ENCODE measurements around the gene CAND1. TPM values are rescaled to one million over a fixed set of nuclear protein-coding genes. Genes with fewer than 3 reads are reported as not detected.

The CAND1 gene
- total RNA-seq, 1 experiment from 2014 or later = 160 TPM

DNA sequence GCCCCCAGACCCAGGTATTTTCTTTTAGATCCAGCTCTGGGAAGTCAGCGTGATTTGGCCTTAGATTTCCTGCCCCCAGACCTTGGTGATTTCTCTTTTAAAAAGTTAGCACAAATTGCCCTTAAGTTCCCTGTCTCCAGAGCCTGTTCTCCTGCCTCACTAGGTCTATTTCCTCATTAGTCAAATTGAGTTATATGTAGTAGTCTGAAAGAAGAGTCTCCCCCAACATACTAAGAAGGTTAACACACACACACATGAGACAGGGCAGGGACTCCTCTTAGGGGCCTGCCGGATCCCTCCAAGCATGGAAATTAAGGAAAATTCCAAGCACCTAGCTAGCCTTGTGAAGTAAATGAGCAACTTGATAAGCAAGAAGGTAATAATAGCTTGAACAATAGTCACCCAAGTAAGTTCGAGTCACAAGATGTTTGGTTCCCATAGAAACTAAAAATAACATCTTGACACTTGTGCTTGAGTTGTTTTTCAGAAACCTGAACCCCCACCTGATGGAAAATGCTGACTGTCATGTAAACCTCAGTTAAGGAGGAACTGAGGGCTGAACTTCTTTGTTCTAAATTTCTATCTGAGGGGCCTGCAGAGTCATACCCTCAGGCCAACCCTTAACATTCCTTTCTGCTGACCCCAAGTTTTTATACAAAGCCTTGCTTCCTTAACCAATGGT, 51.6 kb downstream of the CAND1 start:
- intact Hi-C loops (cut with micrococcal nuclease) = no loop called here
- Mint-ChIP-seq H3K4me1 (ENCODE audit: insufficient read depth, unreplicated experiment) (no peaks in the 10 kb centered on the region), H3K36me3 (ENCODE audit: insufficient read depth, unreplicated experiment) (peaks cover 59% of the 10 kb centered on the region), H3K9me3 (ENCODE audit: unreplicated experiment) (no peaks in the 10 kb centered on the region), H3K4me3 (ENCODE audit: unreplicated experiment) (no peak overlapping the region), H3K27me3 (ENCODE audit: insufficient read depth, unreplicated experiment) (no peaks in the 10 kb centered on the region), H3K27ac (ENCODE audit: low read depth, unreplicated experiment) (no peak overlapping the region)
- CTCF ChIA-PET = no interaction called here
- DNase-seq (ENCODE audit: unreplicated experiment) = no peak
- POLR2A ChIA-PET = interaction anchor here (1.4 kb wide), 1 partner anchor 16 kb away, joined by 4 read pairs; no protein-coding TSS in a partner anchor
- no TSS peak for BruUV-seq (replicated peaks)
- TF ChIP-seq CTCF (IDR thresholded peaks at IDR 0.05; ENCODE audit: unreplicated experiment) = no peak

DNA sequence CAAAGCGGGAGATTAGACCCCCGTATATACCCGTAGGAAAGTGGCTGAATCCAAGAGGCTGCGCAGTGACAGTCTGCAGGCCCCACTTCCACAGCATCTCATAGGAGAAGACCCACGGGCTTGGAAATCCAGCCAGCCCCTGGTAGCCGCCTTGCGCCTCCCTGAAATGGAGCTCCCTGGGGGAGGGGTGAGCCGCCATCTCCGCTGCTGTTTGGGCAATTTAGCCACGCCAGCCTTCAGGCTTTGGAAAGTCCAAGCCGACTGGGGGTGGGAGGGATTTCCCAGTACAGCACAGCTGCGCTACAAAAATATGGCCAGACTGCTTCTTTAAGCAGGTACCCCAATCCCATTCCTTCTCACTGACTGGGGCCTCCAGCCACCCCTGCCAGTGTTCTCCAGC, 53.4 kb downstream of the CAND1 start:
- POLR2A ChIA-PET = interaction anchor here (0.9 kb wide), 1 partner anchor 53 kb away, joined by 3 read pairs; no protein-coding TSS in a partner anchor

DNA sequence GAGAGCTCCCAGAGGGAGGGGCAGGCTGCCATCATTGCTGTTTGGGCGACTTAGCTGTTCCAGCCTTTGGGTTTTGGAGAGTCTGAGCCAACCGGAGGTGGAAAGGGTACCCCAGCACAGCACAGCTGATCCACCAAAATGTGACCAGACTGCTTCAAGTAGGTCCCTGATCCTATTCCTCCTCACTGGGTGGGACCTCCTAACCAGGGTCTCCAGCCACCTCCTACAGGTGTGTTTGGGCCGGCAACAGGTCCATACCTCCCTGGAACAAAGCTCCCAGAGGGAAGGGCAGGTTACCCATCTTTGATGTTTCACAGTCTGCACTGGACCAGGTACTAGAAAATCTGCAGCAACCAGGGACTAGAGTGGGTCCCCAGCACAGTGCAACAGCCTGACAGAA, 53.8 kb downstream of the CAND1 start:
- Mint-ChIP-seq H3K4me1 (ENCODE audit: insufficient read depth, unreplicated experiment) (no peaks in the 10 kb centered on the region), H3K36me3 (ENCODE audit: insufficient read depth, unreplicated experiment) (peaks cover 37% of the 10 kb centered on the region), H3K27me3 (ENCODE audit: insufficient read depth, unreplicated experiment) (no peaks in the 10 kb centered on the region), H3K4me3 (ENCODE audit: unreplicated experiment) (no peak overlapping the region), H3K27ac (ENCODE audit: low read depth, unreplicated experiment) (no peak overlapping the region), H3K9me3 (ENCODE audit: unreplicated experiment) (no peaks in the 10 kb centered on the region)
- POLR2A ChIA-PET = no interaction called here
- TF ChIP-seq CTCF (IDR thresholded peaks at IDR 0.05; ENCODE audit: unreplicated experiment) = no peak
- CTCF ChIA-PET = interaction anchor here (1.2 kb wide), 1 partner anchor 11 kb away, joined by 4 read pairs; no protein-coding TSS in a partner anchor
- no peak for DNase-seq (ENCODE audit: unreplicated experiment)
- intact Hi-C loops (cut with micrococcal nuclease) = no loop called here
- no TSS peak for BruUV-seq (replicated peaks)

More for the DNA sequence above, 53.4 kb downstream of the CAND1 start:
- Mint-ChIP-seq H3K9me3 (ENCODE audit: unreplicated experiment) (no peaks in the 10 kb centered on the region), H3K4me1 (ENCODE audit: insufficient read depth, unreplicated experiment) (no peaks in the 10 kb centered on the region), H3K27ac (ENCODE audit: low read depth, unreplicated experiment) (no peak overlapping the region), H3K36me3 (ENCODE audit: insufficient read depth, unreplicated experiment) (peaks cover 41% of the 10 kb centered on the region), H3K27me3 (ENCODE audit: insufficient read depth, unreplicated experiment) (no peaks in the 10 kb centered on the region), H3K4me3 (ENCODE audit: unreplicated experiment) (no peak overlapping the region)
- no TSS peak for BruUV-seq (replicated peaks)
- no peak for DNase-seq (ENCODE audit: unreplicated experiment)
- CTCF ChIA-PET = interaction anchor here (0.6 to 1.2 kb wide), 2 partner anchors 10 to 30 kb away, joined by 4 read pairs; no protein-coding TSS in a partner anchor
- TF ChIP-seq CTCF (IDR thresholded peaks at IDR 0.05; ENCODE audit: unreplicated experiment) = no peak
- intact Hi-C loops (cut with micrococcal nuclease) = no loop called here

- Mint-ChIP-seq H3K4me1 (ENCODE audit: insufficient read depth, unreplicated experiment) (no peaks in the 10 kb centered on the region), H3K27ac (ENCODE audit: low read depth, unreplicated experiment) (no peak overlapping the region), H3K27me3 (ENCODE audit: insufficient read depth, unreplicated experiment) (no peaks in the 10 kb centered on the region), H3K9me3 (ENCODE audit: unreplicated experiment) (no peaks in the 10 kb centered on the region), H3K36me3 (ENCODE audit: insufficient read depth, unreplicated experiment) (peaks cover 7% of the 10 kb centered on the region), H3K4me3 (ENCODE audit: unreplicated experiment) (no peak overlapping the region)
- DNase-seq (ENCODE audit: unreplicated experiment) = no peak
- ChIA-PET CTCF (interaction anchor here (1.7 kb wide), 1 partner anchor 115 kb away, joined by 6 read pairs; no protein-coding TSS in a partner anchor), POLR2A (interaction anchor here (1.7 kb wide), 1 partner anchor 18 kb away, joined by 3 read pairs; no protein-coding TSS in a partner anchor)
- no peak for TF ChIP-seq CTCF (IDR thresholded peaks at IDR 0.05; ENCODE audit: unreplicated experiment)
- no TSS peak for BruUV-seq (replicated peaks)
- intact Hi-C loops (cut with micrococcal nuclease) = no loop called here
Measured at GRCh38 chr12:67326637-67327036, 57.5 kb downstream of the CAND1 start.
